DOHH2 (cell line): ENCODE measurements around the gene PCDHA2.

Experiments
- CTCF ChIP-seq: fragments of 200-600 bp; sonication (generic); IDR thresholded peaks from one replicate; pipeline ENCODE4 v1.5.1; 2014; ENCODE audit warnings: antibody characterized with exemption, mild to moderate bottlenecking, low read depth, low read length; ENCODE audit not compliant: poor library complexity, severe bottlenecking
- EZH2phosphoT487 ChIP-seq: fragments of 200-600 bp; sonication (generic); IDR thresholded peaks from 2 replicates; pipeline ENCODE4 v1.6.1; 2017; ENCODE audit warnings: borderline replicate concordance, mild to moderate bottlenecking, antibody characterized with exemption, low read length, moderate library complexity, mixed read lengths

- TF ChIP-seq CTCF: no peak
- no peak for TF ChIP-seq EZH2phosphoT487
Measured at GRCh38 chr5:140822281-140822629, 27.6 kb downstream of the PCDHA2 start.
